ENCODE measurements around the gene FTO.

DNA sequence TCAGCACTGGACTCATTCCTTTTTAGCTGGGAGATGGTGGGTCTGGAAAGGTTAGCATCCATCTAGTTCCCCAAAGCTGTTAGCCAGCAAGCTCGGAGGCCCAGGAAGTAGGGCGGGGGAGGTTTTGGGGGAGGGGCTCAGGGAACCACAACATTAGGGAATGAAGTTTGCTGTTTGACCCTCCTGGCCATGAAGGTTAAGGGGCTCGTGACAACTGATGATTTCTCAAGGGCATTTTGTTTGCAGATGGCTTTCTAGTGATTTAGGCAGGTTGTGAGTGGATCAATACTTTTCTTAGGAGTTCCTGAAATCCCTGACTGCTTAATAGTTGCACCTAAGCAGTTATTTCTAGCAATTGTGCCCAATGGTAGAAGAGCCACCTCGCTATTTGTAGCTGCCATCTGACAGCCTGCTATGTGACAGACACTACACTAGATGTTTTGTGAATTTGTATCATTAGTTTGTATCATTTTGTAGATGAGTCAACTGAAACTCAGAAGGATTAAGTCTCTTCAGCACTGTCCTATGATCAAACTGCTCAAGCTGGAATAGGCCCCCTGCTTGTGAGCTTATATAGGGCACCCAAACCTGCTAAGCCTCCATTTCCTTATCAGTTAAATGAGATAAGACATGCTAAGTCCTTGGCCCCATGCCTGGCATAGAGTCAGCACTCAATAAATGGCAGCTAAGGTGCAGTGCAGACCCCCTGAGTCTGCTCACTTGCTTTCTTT lies 436.3 kb downstream of the FTO start:
- no peak for TF ChIP-seq JUND (IDR thresholded peaks at IDR 0.05; ENCODE audit: low read length)
- TF ChIP-seq, protein P1, sequence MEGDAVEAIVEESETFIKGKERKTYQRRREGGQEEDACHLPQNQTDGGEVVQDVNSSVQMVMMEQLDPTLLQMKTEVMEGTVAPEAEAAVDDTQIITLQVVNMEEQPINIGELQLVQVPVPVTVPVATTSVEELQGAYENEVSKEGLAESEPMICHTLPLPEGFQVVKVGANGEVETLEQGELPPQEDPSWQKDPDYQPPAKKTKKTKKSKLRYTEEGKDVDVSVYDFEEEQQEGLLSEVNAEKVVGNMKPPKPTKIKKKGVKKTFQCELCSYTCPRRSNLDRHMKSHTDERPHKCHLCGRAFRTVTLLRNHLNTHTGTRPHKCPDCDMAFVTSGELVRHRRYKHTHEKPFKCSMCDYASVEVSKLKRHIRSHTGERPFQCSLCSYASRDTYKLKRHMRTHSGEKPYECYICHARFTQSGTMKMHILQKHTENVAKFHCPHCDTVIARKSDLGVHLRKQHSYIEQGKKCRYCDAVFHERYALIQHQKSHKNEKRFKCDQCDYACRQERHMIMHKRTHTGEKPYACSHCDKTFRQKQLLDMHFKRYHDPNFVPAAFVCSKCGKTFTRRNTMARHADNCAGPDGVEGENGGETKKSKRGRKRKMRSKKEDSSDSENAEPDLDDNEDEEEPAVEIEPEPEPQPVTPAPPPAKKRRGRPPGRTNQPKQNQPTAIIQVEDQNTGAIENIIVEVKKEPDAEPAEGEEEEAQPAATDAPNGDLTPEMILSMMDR (IDR thresholded peaks at IDR 0.05; ENCODE audit: control extremely low read depth in 1 of 3, insufficient read depth in 1 of 3, low read depth in 1 of 3, low read length in 3 of 3) = no peak
- no peak for TF ChIP-seq PHF8 (conservative IDR thresholded peaks at IDR 0.05; ENCODE audit: low read depth, low read length)
- TF ChIP-seq EP300 (IDR thresholded peaks at IDR 0.05; ENCODE audit: borderline replicate concordance in 1 of 2, low read depth in 2 of 2, low read length in 2 of 2) = no peak
- no peak for TF ChIP-seq EGR1 (IDR thresholded peaks at IDR 0.05; ENCODE audit: borderline replicate concordance, low read depth, low read length)
- TF ChIP-seq EZH2 (IDR thresholded peaks at IDR 0.05; ENCODE audit: low read depth, low read length, severe bottlenecking) = no peak
- no peak for TF ChIP-seq POLR2A (IDR thresholded peaks at IDR 0.05; ENCODE audit: control extremely low read depth in 1 of 2, low read depth in 2 of 2, low read length in 2 of 2)
- TF ChIP-seq NRF1 (IDR thresholded peaks at IDR 0.05; ENCODE audit: low read depth, low read length) = no peak

Measured in H1 (cell line).